ENCODE measurements around the gene TMEM235. TPM values are rescaled to one million over a fixed set of nuclear protein-coding genes. Genes with fewer than 3 reads are reported as not detected.

Gene TMEM235
- polyA plus RNA-seq, 1 experiment: not detected

- POLR2A ChIA-PET: interaction anchor here (0.6 to 1.0 kb wide), 5 partner anchors 14 to 838 kb away, joined by 3 to 4 read pairs (median 3); partner anchors contain the start of gene SOCS3
- Histone ChIP-seq H3K9me3 (ENCODE audit: control insufficient read depth, insufficient read depth, low read length) (no peaks in the 10 kb centered on the region; the same call in 1 of the 2 replicates), H3K27me3 (ENCODE audit: control insufficient read depth, insufficient read depth, low read length) (peaks cover 2% of the 10 kb centered on the region), H3K27ac (ENCODE audit: low read depth, low read length) (no peak overlapping the region), H3K4me3 (ENCODE audit: low read depth, low read length) (no peak overlapping the region)
- no peak for TF ChIP-seq CTCF (IDR thresholded peaks at IDR 0.05; ENCODE audit: low read depth, low read length)
- CTCF ChIA-PET: interaction anchor here (0.5 to 1.3 kb wide), 2 partner anchors 27 to 68 kb away, joined by 3 read pairs; partner anchors contain the start of gene AFMID
- no peak for DNase-seq (ENCODE audit: low read depth, low spot score)
Observed at GRCh38 chr17:78255029-78255656, 23.7 kb downstream of the TMEM235 start.

- POLR2A ChIA-PET: no interaction called here
- CTCF ChIA-PET: interaction anchor here (0.5 to 1.1 kb wide), 2 partner anchors 26 to 166 kb away, joined by 3 read pairs; no protein-coding TSS in a partner anchor
- H3K9me3 ChIP-seq (ENCODE audit: control insufficient read depth, insufficient read depth, low read length): no peaks in the 10 kb centered on the region; the same call in 1 of the 2 replicates
- peaks cover 2% of the 10 kb centered on the region for H3K27me3 ChIP-seq (ENCODE audit: control insufficient read depth, insufficient read depth, low read length)
- no peak for TF ChIP-seq CTCF (IDR thresholded peaks at IDR 0.05; ENCODE audit: low read depth, low read length)
- no peak overlapping the region for H3K4me3 ChIP-seq (ENCODE audit: low read depth, low read length)
- no peak overlapping the region for H3K27ac ChIP-seq (ENCODE audit: low read depth, low read length)
- no peak for DNase-seq (ENCODE audit: low read depth, low spot score)
Observed at GRCh38 chr17:78255953-78256706, 24.7 kb downstream of the TMEM235 start.

GRCh38 chr17:78256707-78257591, 25.5 kb downstream of the TMEM235 start:
- Histone ChIP-seq H3K27ac (ENCODE audit: low read depth, low read length) (no peak overlapping the region), H3K27me3 (ENCODE audit: control insufficient read depth, insufficient read depth, low read length) (peaks cover 2% of the 10 kb centered on the region), H3K4me3 (ENCODE audit: low read depth, low read length) (no peak overlapping the region), H3K9me3 (ENCODE audit: control insufficient read depth, insufficient read depth, low read length) (no peaks in the 10 kb centered on the region; the same call in 1 of the 2 replicates)
- ChIA-PET CTCF (interaction anchor here (1.1 kb wide), 1 partner anchor 166 kb away, joined by 3 read pairs; no protein-coding TSS in a partner anchor), POLR2A (no interaction called here)
- DNase-seq (ENCODE audit: low read depth, low spot score): no peak
- TF ChIP-seq CTCF (IDR thresholded peaks at IDR 0.05; ENCODE audit: low read depth, low read length): no peak

- peaks cover 2% of the 10 kb centered on the region for H3K27me3 ChIP-seq (ENCODE audit: control insufficient read depth, insufficient read depth, low read length)
- no peaks in the 10 kb centered on the region; the same call in 1 of the 2 replicates for H3K9me3 ChIP-seq (ENCODE audit: control insufficient read depth, insufficient read depth, low read length)
- H3K4me3 ChIP-seq (ENCODE audit: low read depth, low read length): no peak overlapping the region
- ChIA-PET POLR2A (no interaction called here), CTCF (no interaction called here)
- no peak for TF ChIP-seq CTCF (IDR thresholded peaks at IDR 0.05; ENCODE audit: low read depth, low read length)
- no peak overlapping the region for H3K27ac ChIP-seq (ENCODE audit: low read depth, low read length)
- DNase-seq (ENCODE audit: low read depth, low spot score): no peak
Observed at GRCh38 chr17:78257810-78258322, 26.4 kb downstream of the TMEM235 start.

Measured in AG04450 (cell line).